Colonic mucosa (tissue), 4 donors: ENCODE measurements around the gene TIAM1. TPM values are rescaled to one million over a fixed set of nuclear protein-coding genes. Genes with fewer than 3 reads are reported as not detected.

Source experiments
- DNase-seq: peaks from one replicate; pipeline ENCODE4 v3.0.0-alpha.2; 2020
- H3K27ac ChIP-seq: fragments of 200-600 bp; one replicate; pipeline ENCODE4 v1.8.0; 2021
- H3K27me3 ChIP-seq: fragments of 200-600 bp; one replicate; pipeline ENCODE4 v1.8.0; 2021
- H3K36me3 ChIP-seq: fragments of 200-600 bp; one replicate; pipeline ENCODE4 v1.8.0; 2021
- H3K4me1 ChIP-seq: fragments of 200-600 bp; one replicate; pipeline ENCODE4 v1.8.0; 2021; ENCODE audit warnings: mild to moderate bottlenecking
- H3K4me3 ChIP-seq: fragments of 200-600 bp; one replicate; pipeline ENCODE4 v1.8.0; 2021
- H3K9ac ChIP-seq, 2 donors: one replicate each; pipeline ENCODE4 v1.7.0; 2013; ENCODE audit warnings: control low read depth in 2 of 2, low read depth in 2 of 2, low read length in 2 of 2
- H3K9me3 ChIP-seq: fragments of 200-600 bp; one replicate; pipeline ENCODE4 v1.8.0; 2021
- intact Hi-C: fragments of 100-400 bp; cut with DNase I; formaldehyde crosslinking; loops from one replicate; pipeline ENCODE4 v1.14.1; 2022
- total RNA-seq, 2 donors: library from RNA; stranded (reverse); fragmentation: NEBNext Ultra II Directional in 1 of 2; extraction: Animal tissue kit (Norgen Biotek cat#: 25700) in 1 of 2; gene quantifications; one replicate each; pipeline ENCODE4 v1.2.1, GENCODE V29; 2021
- TF ChIP-seq, protein P1 (sequence below): fragments of 200-600 bp; IDR thresholded peaks from one replicate; pipeline ENCODE4 v1.8.0; 2022; ENCODE audit warnings: antibody characterized with exemption, mild to moderate bottlenecking
- donor health status: healthy.
- donor health status: DM: no; HTN: no; CAD: no.
- donor health status: DM: no; HTN: no; CAD: no.

TIAM1 gene
- total RNA-seq, 2 donors from 2014 or later = 5.7 to 5.8 TPM

GRCh38 chr21:31258073-31258472, 86.0 kb downstream of the TIAM1 start:
- no peaks in the 10 kb centered on the region for H3K27me3 ChIP-seq
- H3K9me3 ChIP-seq = no peaks in the 10 kb centered on the region
- no peak for DNase-seq
- H3K27ac ChIP-seq = no peak overlapping the region
- intact Hi-C loops = no loop called here
- H3K36me3 ChIP-seq = no peaks in the 10 kb centered on the region
- TF ChIP-seq, protein P1, sequence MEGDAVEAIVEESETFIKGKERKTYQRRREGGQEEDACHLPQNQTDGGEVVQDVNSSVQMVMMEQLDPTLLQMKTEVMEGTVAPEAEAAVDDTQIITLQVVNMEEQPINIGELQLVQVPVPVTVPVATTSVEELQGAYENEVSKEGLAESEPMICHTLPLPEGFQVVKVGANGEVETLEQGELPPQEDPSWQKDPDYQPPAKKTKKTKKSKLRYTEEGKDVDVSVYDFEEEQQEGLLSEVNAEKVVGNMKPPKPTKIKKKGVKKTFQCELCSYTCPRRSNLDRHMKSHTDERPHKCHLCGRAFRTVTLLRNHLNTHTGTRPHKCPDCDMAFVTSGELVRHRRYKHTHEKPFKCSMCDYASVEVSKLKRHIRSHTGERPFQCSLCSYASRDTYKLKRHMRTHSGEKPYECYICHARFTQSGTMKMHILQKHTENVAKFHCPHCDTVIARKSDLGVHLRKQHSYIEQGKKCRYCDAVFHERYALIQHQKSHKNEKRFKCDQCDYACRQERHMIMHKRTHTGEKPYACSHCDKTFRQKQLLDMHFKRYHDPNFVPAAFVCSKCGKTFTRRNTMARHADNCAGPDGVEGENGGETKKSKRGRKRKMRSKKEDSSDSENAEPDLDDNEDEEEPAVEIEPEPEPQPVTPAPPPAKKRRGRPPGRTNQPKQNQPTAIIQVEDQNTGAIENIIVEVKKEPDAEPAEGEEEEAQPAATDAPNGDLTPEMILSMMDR = no peak
- no peak overlapping the region for H3K9ac ChIP-seq
- H3K4me3 ChIP-seq = no peak overlapping the region
- H3K4me1 ChIP-seq = no peaks in the 10 kb centered on the region

GRCh38 chr21:31257265-31257664, 86.8 kb downstream of the TIAM1 start:
- H3K36me3 ChIP-seq = no peaks in the 10 kb centered on the region
- TF ChIP-seq, protein P1 = no peak
- no peak for DNase-seq
- H3K9me3 ChIP-seq = no peaks in the 10 kb centered on the region
- intact Hi-C loops = no loop called here
- no peak overlapping the region for H3K9ac ChIP-seq
- no peaks in the 10 kb centered on the region for H3K4me1 ChIP-seq
- no peak overlapping the region for H3K4me3 ChIP-seq
- H3K27me3 ChIP-seq = no peaks in the 10 kb centered on the region
- H3K27ac ChIP-seq = no peak overlapping the region

DNA sequence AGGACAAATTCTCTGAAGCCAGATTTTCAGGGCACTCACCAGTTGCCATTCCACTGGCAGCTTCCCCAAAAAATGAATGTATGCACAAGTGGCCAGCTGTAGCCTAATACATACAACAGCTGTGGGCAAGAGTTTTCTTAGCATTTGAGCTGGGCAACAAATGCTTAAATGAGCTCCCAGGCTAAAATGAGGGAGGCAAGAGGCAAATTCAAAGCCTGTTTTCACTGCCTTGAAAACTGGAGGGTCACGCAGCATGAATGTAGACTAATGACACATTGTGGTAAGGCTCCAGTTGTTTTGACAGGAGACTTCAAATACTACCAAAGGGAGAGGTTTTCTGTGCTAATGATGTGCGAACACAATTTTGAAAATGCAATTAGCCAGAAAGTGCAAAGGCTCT, 88.2 kb downstream of the TIAM1 start:
- no peaks in the 10 kb centered on the region for H3K27me3 ChIP-seq
- no peak for DNase-seq
- intact Hi-C loops = no loop called here
- no peaks in the 10 kb centered on the region for H3K36me3 ChIP-seq
- H3K9ac ChIP-seq = no peak overlapping the region
- H3K9me3 ChIP-seq = no peaks in the 10 kb centered on the region
- H3K4me3 ChIP-seq = no peak overlapping the region
- no peaks in the 10 kb centered on the region for H3K4me1 ChIP-seq
- TF ChIP-seq, protein P1 = no peak
- no peak overlapping the region for H3K27ac ChIP-seq

- no peak for DNase-seq
- Histone ChIP-seq H3K9me3 (no peaks in the 10 kb centered on the region), H3K4me1 (no peaks in the 10 kb centered on the region), H3K27ac (no peak overlapping the region), H3K36me3 (no peaks in the 10 kb centered on the region), H3K9ac (no peak overlapping the region), H3K4me3 (no peak overlapping the region), H3K27me3 (no peaks in the 10 kb centered on the region)
- TF ChIP-seq, protein P1 = no peak
- intact Hi-C loops = no loop called here
These were observed 89.0 kb downstream of the TIAM1 start for GRCh38 chr21:31255036-31255435.

- no peaks in the 10 kb centered on the region for H3K9me3 ChIP-seq
- no peak for DNase-seq
- H3K9ac ChIP-seq = no peak overlapping the region
- intact Hi-C loops = no loop called here
- H3K4me3 ChIP-seq = no peak overlapping the region
- TF ChIP-seq, protein P1 = no peak
- no peaks in the 10 kb centered on the region for H3K4me1 ChIP-seq
- no peak overlapping the region for H3K27ac ChIP-seq
- no peaks in the 10 kb centered on the region for H3K27me3 ChIP-seq
- H3K36me3 ChIP-seq = no peaks in the 10 kb centered on the region
These were observed 89.9 kb downstream of the TIAM1 start for GRCh38 chr21:31254131-31254530.

GRCh38 chr21:31253684-31254083, 90.4 kb downstream of the TIAM1 start:
- H3K9ac ChIP-seq = no peak overlapping the region
- no peak overlapping the region for H3K27ac ChIP-seq
- H3K4me1 ChIP-seq = no peaks in the 10 kb centered on the region
- no peak overlapping the region for H3K4me3 ChIP-seq
- no peaks in the 10 kb centered on the region for H3K36me3 ChIP-seq
- intact Hi-C loops = no loop called here
- H3K27me3 ChIP-seq = no peaks in the 10 kb centered on the region
- DNase-seq = no peak
- H3K9me3 ChIP-seq = no peaks in the 10 kb centered on the region
- TF ChIP-seq, protein P1 = no peak
